Chondrocyte (in vitro differentiated cells): ENCODE measurements around the gene SSC4D. TPM values are rescaled to one million over a fixed set of nuclear protein-coding genes. Genes with fewer than 3 reads are reported as not detected.
A peak's percentile ranks its signal among the peaks of the same experiment; 100 is the strongest.

Experiments used
- DNase-seq: peaks from one replicate; pipeline ENCODE4 v3.0.0; 2021; ENCODE audit warnings: mixed read lengths, low spot score
- H3K27ac Mint-ChIP-seq: one replicate; pipeline ENCODE4 v1.8.0; 2021; ENCODE audit warnings: mild to moderate bottlenecking, moderate library complexity, mixed read lengths; ENCODE audit not compliant: unreplicated experiment
- H3K27me3 Mint-ChIP-seq: 2 replicates; pipeline ENCODE4 v1.8.0; 2021; ENCODE audit warnings: low read depth, mixed read lengths
- H3K36me3 Mint-ChIP-seq: 2 replicates; pipeline ENCODE4 v1.8.0; 2021; ENCODE audit warnings: low read depth, mixed read lengths
- H3K4me1 Mint-ChIP-seq: 2 replicates; pipeline ENCODE4 v1.8.0; 2021; ENCODE audit warnings: low read depth, mild to moderate bottlenecking, mixed read lengths
- H3K4me3 Mint-ChIP-seq: one replicate; pipeline ENCODE4 v1.8.0; 2021; ENCODE audit warnings: mild to moderate bottlenecking, moderate library complexity, mixed read lengths; ENCODE audit not compliant: unreplicated experiment
- H3K9me3 Mint-ChIP-seq: 2 replicates; pipeline ENCODE4 v1.8.0; 2021; ENCODE audit warnings: low read depth, mixed read lengths
- total RNA-seq: library from RNA; stranded (reverse); gene quantifications from 3 replicates; pipeline ENCODE4 v1.2.1, GENCODE V29; 2021
- TF ChIP-seq, protein P1 (sequence below): fragments of 200-600 bp; sonication (generic); IDR thresholded peaks from 2 replicates; pipeline ENCODE4 v1.5.0; 2021; ENCODE audit warnings: antibody characterized with exemption, mild to moderate bottlenecking, moderate library complexity

SSC4D gene
- total RNA-seq, 1 donor from 2014 or later, result 1.2 TPM

DNA sequence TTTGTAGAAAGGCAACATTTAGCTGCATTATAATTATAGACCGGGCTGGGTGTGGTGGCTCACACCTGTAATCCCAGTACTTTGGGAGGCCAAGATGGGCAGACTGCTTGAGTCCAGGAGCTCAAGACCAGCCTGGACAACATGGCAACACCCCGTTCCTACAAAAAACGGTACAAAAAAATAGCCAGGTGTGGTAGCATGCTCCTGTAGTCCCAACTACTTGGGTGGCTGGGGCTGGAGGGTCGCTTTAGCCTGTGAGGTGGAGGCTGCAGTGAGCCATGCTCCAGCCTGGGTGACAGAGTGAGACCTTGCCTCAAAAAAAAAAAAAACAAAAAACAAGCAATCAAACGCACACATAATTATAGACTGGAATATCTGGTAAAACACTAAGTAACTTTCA lies 55.8 kb downstream of the SSC4D start:
- TF ChIP-seq, protein P1, sequence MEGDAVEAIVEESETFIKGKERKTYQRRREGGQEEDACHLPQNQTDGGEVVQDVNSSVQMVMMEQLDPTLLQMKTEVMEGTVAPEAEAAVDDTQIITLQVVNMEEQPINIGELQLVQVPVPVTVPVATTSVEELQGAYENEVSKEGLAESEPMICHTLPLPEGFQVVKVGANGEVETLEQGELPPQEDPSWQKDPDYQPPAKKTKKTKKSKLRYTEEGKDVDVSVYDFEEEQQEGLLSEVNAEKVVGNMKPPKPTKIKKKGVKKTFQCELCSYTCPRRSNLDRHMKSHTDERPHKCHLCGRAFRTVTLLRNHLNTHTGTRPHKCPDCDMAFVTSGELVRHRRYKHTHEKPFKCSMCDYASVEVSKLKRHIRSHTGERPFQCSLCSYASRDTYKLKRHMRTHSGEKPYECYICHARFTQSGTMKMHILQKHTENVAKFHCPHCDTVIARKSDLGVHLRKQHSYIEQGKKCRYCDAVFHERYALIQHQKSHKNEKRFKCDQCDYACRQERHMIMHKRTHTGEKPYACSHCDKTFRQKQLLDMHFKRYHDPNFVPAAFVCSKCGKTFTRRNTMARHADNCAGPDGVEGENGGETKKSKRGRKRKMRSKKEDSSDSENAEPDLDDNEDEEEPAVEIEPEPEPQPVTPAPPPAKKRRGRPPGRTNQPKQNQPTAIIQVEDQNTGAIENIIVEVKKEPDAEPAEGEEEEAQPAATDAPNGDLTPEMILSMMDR, result no peak
- Mint-ChIP-seq H3K4me3 (no peak overlapping the region), H3K27ac (no peak overlapping the region), H3K27me3 (no peaks in the 10 kb centered on the region), H3K4me1 (peaks cover 63% of the 10 kb centered on the region), H3K36me3 (peaks cover 21% of the 10 kb centered on the region), H3K9me3 (no peaks in the 10 kb centered on the region)
- peak; percentile 27 for DNase-seq

DNA sequence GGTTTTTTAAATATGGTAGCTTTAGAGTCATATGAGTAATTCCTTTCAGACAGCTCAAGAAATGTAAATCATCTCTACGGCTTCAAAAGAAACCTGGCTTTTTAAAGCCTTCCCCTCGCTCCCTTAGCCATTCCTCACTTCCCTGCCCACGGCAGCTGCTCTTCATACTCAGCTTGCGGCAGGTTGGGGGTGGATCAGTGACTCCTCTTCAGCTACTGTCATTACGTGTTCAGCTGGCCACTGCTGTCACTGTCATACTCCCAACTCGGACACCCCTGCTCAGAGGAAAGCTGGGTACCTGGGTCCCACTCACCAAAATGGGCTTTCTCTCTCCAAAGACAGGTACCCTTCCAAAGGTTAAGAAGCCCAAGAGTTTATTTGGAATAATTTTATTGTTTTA lies 57.3 kb downstream of the SSC4D start:
- H3K4me1 Mint-ChIP-seq, result peaks cover 67% of the 10 kb centered on the region
- no peak overlapping the region for H3K4me3 Mint-ChIP-seq
- peak; percentile 27 for DNase-seq
- peak overlapping the region; percentile 88 for H3K27ac Mint-ChIP-seq
- H3K36me3 Mint-ChIP-seq, result peaks cover 25% of the 10 kb centered on the region
- no peaks in the 10 kb centered on the region for H3K27me3 Mint-ChIP-seq
- H3K9me3 Mint-ChIP-seq, result no peaks in the 10 kb centered on the region
- TF ChIP-seq, protein P1, result no peak

DNA sequence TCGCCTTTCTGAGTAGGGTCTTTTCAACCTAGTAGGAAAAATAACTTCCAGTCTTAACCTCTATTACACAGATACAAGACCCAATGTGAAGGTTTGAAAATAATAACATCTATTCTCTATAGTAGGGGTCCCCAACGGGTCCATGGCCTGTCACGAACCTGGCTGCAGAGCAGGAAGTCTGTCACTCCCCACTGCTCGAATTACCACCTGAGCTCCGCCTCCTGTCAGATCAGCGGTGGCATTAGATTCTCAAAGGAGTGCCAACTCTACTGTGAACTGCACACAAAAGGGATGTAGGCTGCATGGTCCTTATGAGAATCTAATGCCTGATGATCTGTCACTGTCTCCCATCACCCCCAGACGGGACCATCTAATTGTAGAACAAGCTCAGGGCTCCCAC lies 58.1 kb downstream of the SSC4D start:
- TF ChIP-seq, protein P1, result no peak
- Mint-ChIP-seq H3K4me1 (peaks cover 68% of the 10 kb centered on the region), H3K27ac (peak overlapping the region; percentile 88), H3K27me3 (no peaks in the 10 kb centered on the region), H3K4me3 (no peak overlapping the region), H3K9me3 (no peaks in the 10 kb centered on the region), H3K36me3 (peaks cover 32% of the 10 kb centered on the region)
- DNase-seq, result no peak

DNA sequence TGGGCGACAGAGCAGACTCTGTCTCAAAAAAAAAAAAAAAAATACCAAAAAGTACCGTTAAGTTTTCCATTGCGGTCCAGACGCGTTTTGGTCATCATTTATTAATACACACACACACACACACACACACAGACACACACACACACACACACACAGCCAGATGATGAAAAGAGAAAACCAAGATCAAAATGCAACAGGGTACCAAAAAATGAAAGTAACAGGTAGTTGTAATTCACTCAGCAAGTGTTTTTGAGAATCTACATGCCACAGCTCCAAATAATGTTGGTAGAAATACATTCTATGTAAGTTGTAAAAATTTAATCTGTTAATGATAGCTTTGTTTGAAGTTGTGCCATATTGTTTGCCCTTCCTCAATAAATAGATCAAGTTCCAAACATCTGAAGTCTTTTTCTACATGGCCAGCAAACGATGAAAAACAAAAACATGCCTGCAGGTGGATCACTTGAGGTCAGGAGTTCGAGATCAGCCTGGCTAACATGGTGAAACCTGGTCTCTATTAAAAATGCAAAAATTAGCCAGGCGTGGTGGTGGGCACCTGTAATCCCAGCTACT lies 60.1 kb downstream of the SSC4D start:
- Mint-ChIP-seq H3K9me3 (no peaks in the 10 kb centered on the region), H3K27ac (no peak overlapping the region), H3K27me3 (no peaks in the 10 kb centered on the region), H3K36me3 (peaks cover 34% of the 10 kb centered on the region), H3K4me1 (peaks cover 58% of the 10 kb centered on the region), H3K4me3 (no peak overlapping the region)
- DNase-seq, result no peak
- TF ChIP-seq, protein P1, result no peak

DNA sequence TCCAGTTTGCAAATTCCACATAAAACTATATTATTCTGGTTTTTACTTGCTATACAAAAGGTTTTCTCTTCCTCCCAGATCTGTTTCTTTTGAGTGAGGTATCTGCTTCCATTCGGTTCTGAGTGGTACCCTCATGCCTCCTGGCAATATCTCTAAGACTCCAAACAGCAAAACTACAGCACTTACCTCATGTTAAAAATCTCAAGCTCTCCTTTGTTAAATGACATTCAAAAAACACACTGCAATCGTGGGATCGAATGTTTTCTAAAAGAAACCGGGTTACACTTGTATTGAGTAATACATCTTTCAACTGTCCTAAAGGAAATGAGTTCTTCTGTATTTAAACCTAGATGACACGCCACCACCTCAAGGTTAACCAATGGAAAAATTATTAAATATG lies 61.8 kb downstream of the SSC4D start:
- H3K36me3 Mint-ChIP-seq, result peaks cover 41% of the 10 kb centered on the region
- DNase-seq, result no peak
- H3K4me1 Mint-ChIP-seq, result peaks cover 60% of the 10 kb centered on the region
- H3K4me3 Mint-ChIP-seq, result no peak overlapping the region
- TF ChIP-seq, protein P1, result no peak
- H3K27me3 Mint-ChIP-seq, result no peaks in the 10 kb centered on the region
- H3K9me3 Mint-ChIP-seq, result no peaks in the 10 kb centered on the region
- peak overlapping the region; percentile 42 for H3K27ac Mint-ChIP-seq
